Activated CD8-positive, alpha-beta T cell treated with anti-CD3 and anti-CD28 coated beads, Interleukin-2, amount 10 ng/mL, durations not matched to agents 7 days and 5 days (primary cell): Measurements from ENCODE around the gene ARFIP1. TPM values are rescaled to one million over a fixed set of nuclear protein-coding genes. Genes with fewer than 3 reads are reported as not detected.

Source experiments
- ATAC-seq: fragments of 150-1000 bp; cut with Tn5 transposase; one replicate; pipeline ENCODE4 v1.10.0; 2021; ENCODE audit warnings: moderate library complexity
- CTCF ChIA-PET: fragments of 350-600 bp; sonication (Branson Sonifier 250); formaldehyde crosslinking; loops from one replicate; lab custom pipeline; 2021; ENCODE audit warnings: antibody characterized with exemption; lab: Charles Lee
- POLR2A ChIA-PET: fragments of 350-600 bp; sonication (Branson Sonifier 250); formaldehyde crosslinking; loops from one replicate; lab custom pipeline; 2021; ENCODE audit warnings: antibody characterized with exemption; lab: Charles Lee
- DNase-seq: peaks from one replicate; pipeline ENCODE4 v3.0.0-alpha.2; 2020
- H3K27ac Mint-ChIP-seq: one replicate; pipeline ENCODE4 v1.8.0; 2021; ENCODE audit warnings: mild to moderate bottlenecking, mixed read lengths
- H3K27me3 Mint-ChIP-seq: one replicate; pipeline ENCODE4 v1.8.0; 2021; ENCODE audit warnings: low read depth, mixed read lengths
- H3K36me3 Mint-ChIP-seq: one replicate; pipeline ENCODE4 v1.8.0; 2021; ENCODE audit warnings: low read depth, mixed read lengths
- H3K4me1 Mint-ChIP-seq: one replicate; pipeline ENCODE4 v1.8.0; 2021; ENCODE audit warnings: low read depth, mixed read lengths
- H3K4me3 Mint-ChIP-seq: one replicate; pipeline ENCODE4 v1.8.0; 2021; ENCODE audit warnings: mild to moderate bottlenecking, mixed read lengths
- H3K9me3 Mint-ChIP-seq: one replicate; pipeline ENCODE4 v1.8.0; 2022; ENCODE audit warnings: mixed read lengths; ENCODE audit not compliant: insufficient read depth
- total RNA-seq, 2 experiments: library from RNA; stranded (reverse); gene quantifications; one replicate each; pipeline ENCODE4 v1.2.3, GENCODE V29; 2021

The ARFIP1 gene
- total RNA-seq, 2 experiments from 2014 or later: 20.3 to 20.5 TPM

DNA sequence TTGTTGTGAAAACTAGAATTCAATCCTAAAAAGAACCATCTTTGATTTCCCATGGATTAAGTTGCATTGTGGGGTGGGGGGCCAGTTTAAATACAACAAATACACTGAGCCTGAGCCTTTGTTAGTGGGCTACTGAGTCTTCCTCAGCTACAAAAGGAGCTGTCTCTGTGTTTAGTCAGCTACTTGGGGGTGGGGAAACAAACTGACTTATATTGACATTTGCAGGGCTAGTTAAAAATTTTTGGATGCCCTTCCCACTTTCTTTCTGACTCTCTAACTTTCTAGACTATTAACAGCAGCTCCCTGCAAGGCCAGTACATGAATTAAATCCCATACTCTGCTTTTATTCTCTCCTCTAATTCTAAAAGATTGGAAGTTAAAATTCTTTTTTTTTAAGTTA, 123.9 kb downstream of the ARFIP1 start:
- no peaks in the 10 kb centered on the region for H3K27me3 Mint-ChIP-seq
- H3K36me3 Mint-ChIP-seq: peaks cover 7% of the 10 kb centered on the region
- H3K9me3 Mint-ChIP-seq: no peaks in the 10 kb centered on the region
- no peak for DNase-seq
- ChIA-PET CTCF (no interaction called here), POLR2A (no interaction called here)
- no peak overlapping the region for H3K27ac Mint-ChIP-seq
- H3K4me3 Mint-ChIP-seq: no peak overlapping the region
- H3K4me1 Mint-ChIP-seq: no peaks in the 10 kb centered on the region
- no peak for ATAC-seq

DNA sequence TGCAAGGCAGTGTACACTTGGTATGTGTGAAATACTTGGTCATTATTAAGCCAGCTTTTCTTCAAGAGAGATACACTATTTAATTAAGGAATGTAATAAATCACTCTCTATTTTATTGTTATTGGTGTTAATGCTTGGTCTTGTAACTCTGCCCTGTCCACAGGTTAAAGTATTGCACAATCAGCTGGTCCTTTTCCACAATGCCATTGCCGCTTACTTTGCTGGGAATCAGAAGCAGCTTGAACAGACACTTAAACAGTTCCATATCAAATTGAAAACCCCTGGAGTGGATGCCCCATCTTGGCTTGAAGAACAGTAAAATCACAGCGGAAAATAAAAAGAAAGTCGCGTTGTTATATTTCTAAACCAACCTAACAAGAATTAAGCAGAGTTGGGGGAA, 130.1 kb downstream of the ARFIP1 start:
- ChIA-PET POLR2A (no interaction called here), CTCF (interaction anchor here (1.1 kb wide), 1 partner anchor 218 kb away, joined by 3 read pairs; no protein-coding TSS in a partner anchor)
- no peak overlapping the region for H3K4me3 Mint-ChIP-seq
- no peaks in the 10 kb centered on the region for H3K27me3 Mint-ChIP-seq
- peaks cover 9% of the 10 kb centered on the region for H3K36me3 Mint-ChIP-seq
- H3K27ac Mint-ChIP-seq: no peak overlapping the region
- ATAC-seq (no peak), DNase-seq (no peak)
- H3K4me1 Mint-ChIP-seq: no peaks in the 10 kb centered on the region
- no peaks in the 10 kb centered on the region for H3K9me3 Mint-ChIP-seq

DNA sequence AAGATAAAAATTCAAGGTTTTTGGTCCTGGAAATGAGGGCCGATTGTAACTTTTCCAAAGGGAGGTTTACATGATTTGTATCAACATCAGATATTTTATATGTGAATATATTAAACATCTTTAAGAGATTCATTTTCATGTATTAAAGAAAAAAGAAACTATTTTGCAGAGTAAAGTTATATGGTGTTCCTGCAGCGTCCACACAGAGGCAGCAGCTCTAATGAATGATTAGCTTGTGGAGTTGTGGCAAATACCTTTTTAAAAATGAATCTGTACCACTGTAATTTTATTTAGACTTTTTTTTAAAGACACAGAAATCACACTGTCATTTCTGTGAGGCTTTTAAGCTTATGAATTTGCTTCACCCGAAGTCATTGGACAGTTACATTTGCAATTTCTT, 130.8 kb downstream of the ARFIP1 start:
- DNase-seq: no peak
- ChIA-PET CTCF (interaction anchor here (1.1 kb wide), 1 partner anchor 217 kb away, joined by 3 read pairs; no protein-coding TSS in a partner anchor), POLR2A (no interaction called here)
- H3K27ac Mint-ChIP-seq: no peak overlapping the region
- peaks cover 9% of the 10 kb centered on the region for H3K36me3 Mint-ChIP-seq
- ATAC-seq: no peak
- no peaks in the 10 kb centered on the region for H3K27me3 Mint-ChIP-seq
- no peak overlapping the region for H3K4me3 Mint-ChIP-seq
- H3K9me3 Mint-ChIP-seq: no peaks in the 10 kb centered on the region
- H3K4me1 Mint-ChIP-seq: no peaks in the 10 kb centered on the region

DNA sequence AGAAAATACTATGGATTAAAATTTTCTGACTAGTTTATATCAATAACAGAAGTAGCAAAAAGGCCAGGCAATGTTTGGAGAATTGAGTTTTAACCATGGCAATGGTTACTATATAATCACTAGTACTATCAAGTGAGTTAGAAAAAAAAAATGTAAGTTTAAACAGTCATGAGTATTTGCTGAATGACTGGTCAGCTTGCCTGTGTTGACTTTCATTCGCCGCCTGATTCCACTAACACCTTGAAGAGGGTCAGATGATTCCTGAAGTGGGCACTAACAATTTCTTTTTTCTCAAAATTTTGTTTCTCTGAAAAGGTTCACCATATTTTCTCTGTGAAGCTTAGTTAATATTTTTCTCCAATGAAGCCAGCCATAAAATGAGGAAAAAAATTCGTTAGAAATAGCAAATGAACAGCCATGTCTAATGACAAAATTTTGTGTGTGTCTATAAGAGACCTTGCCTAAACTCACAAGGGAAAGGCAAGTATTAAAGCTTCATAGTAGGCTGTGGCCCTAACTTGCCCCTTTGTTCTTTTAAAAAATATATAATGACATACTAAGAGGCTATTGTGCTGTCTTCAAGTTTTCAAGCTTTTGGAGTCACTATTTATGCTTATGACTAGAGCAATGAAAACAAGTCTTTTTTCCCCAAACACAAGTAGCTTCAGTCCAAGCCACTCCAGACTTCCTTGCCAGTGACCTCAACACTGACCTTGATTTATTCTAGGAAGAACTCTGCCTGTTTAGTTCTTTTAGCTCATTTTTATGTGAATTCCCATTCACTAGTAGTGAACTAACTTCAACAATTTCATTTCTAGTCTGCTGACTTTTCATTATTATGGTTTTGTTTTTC, 138.0 kb downstream of the ARFIP1 start:
- no peak overlapping the region for H3K27ac Mint-ChIP-seq
- no peak for ATAC-seq
- ChIA-PET POLR2A (no interaction called here), CTCF (interaction anchor here (1.0 kb wide), 1 partner anchor 168 kb away, joined by 3 read pairs; no protein-coding TSS in a partner anchor)
- no peak for DNase-seq
- H3K36me3 Mint-ChIP-seq: peaks cover 9% of the 10 kb centered on the region
- H3K4me1 Mint-ChIP-seq: no peaks in the 10 kb centered on the region
- no peaks in the 10 kb centered on the region for H3K27me3 Mint-ChIP-seq
- H3K9me3 Mint-ChIP-seq: peaks cover 23% of the 10 kb centered on the region
- H3K4me3 Mint-ChIP-seq: no peak overlapping the region

DNA sequence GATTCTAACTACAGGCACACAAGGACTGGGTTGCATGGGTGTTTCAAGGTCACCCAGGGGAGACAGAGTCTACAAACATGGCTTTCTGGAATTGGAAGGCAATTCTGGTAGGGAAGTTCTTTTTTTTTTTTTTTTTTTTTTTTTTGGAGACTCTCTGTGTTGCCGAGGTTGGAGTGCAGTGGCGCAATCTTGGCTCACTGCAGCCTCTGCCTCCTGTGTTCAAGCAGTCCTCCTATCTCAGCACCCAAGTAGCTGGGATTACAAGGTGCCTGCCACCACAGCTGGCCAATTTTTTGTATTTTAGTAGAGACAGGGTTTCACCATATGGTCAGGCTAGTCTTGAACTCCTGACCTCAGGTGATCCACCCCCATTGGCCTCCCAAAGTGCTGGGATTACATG, 140.1 kb downstream of the ARFIP1 start:
- ChIA-PET CTCF (no interaction called here), POLR2A (no interaction called here)
- ATAC-seq (no peak), DNase-seq (no peak)
- Mint-ChIP-seq H3K27me3 (peaks cover 2% of the 10 kb centered on the region), H3K36me3 (peaks cover 9% of the 10 kb centered on the region), H3K4me3 (no peak overlapping the region), H3K27ac (no peak overlapping the region), H3K9me3 (peaks cover 23% of the 10 kb centered on the region), H3K4me1 (no peaks in the 10 kb centered on the region)

DNA sequence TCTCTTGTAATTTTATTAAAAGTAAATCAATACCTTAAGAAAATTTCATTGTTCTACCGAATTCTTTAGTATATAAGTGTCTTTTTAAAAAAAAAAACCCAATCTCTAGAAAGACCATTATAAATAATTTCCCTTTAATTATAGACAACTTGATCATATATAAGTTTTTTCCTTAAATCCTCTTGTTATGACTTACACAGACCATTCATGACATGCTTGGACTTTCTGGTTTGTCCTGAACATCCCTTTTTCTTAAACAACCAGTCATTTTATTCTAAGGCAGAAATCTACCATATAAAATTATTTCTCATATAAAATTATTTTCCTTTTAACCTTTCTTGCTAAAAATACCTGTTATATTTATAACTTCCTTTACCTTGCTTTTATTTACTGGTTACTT, 141.0 kb downstream of the ARFIP1 start:
- CTCF ChIA-PET: no interaction called here
- Mint-ChIP-seq H3K4me1 (no peaks in the 10 kb centered on the region), H3K36me3 (peaks cover 9% of the 10 kb centered on the region), H3K4me3 (no peak overlapping the region), H3K27me3 (peaks cover 2% of the 10 kb centered on the region), H3K27ac (no peak overlapping the region), H3K9me3 (peaks cover 23% of the 10 kb centered on the region)
- ATAC-seq: no peak
- POLR2A ChIA-PET: no interaction called here
- DNase-seq: no peak

DNA sequence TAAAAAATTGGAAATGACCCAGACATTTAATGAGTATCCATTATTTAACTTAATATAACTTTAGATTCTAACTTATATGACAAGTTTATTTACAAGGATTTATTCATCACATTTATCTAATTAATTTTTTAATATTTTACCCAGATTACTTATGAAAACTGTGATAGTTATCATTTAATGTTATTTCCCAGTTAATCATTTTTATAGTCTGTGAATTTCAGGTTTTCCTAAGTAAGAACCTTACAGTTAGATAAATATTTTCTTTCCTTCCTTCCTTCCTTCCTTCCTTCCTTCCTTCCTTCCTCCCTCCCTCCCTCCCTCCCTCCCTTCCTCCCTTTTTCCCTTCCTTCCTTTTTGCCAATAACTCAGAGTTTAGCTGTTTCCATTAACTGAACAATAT, 141.5 kb downstream of the ARFIP1 start:
- ATAC-seq (no peak), DNase-seq (no peak)
- ChIA-PET CTCF (no interaction called here), POLR2A (no interaction called here)
- Mint-ChIP-seq H3K4me1 (no peaks in the 10 kb centered on the region), H3K4me3 (no peak overlapping the region), H3K27ac (no peak overlapping the region), H3K9me3 (peaks cover 23% of the 10 kb centered on the region), H3K36me3 (peaks cover 9% of the 10 kb centered on the region), H3K27me3 (peaks cover 2% of the 10 kb centered on the region)

DNA sequence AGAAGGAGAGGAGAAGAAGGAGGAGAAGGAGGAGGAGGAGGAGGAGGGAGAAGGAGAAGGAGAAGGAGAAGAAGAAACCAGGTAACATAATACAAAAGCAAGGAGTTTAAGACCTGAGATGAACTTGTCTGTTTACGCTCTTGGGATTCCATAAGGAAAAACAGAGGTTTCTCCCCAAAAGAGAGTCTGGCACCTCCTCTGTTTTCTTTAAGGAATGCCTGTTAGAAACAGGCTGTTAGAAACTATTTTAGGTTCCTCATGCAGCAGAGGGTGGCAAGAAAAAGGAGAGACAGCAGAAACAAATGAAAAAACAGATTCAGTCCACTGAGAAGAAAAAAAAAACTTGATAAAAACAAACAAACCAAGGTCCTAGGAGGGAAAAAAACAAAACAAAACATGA, 146.1 kb downstream of the ARFIP1 start:
- no peak overlapping the region for H3K4me3 Mint-ChIP-seq
- no peaks in the 10 kb centered on the region for H3K36me3 Mint-ChIP-seq
- H3K27ac Mint-ChIP-seq: no peak overlapping the region
- peaks cover 15% of the 10 kb centered on the region for H3K27me3 Mint-ChIP-seq
- ChIA-PET POLR2A (no interaction called here), CTCF (no interaction called here)
- H3K9me3 Mint-ChIP-seq: peaks cover 8% of the 10 kb centered on the region
- peaks cover 9% of the 10 kb centered on the region for H3K4me1 Mint-ChIP-seq
- ATAC-seq (no peak), DNase-seq (no peak)

DNA sequence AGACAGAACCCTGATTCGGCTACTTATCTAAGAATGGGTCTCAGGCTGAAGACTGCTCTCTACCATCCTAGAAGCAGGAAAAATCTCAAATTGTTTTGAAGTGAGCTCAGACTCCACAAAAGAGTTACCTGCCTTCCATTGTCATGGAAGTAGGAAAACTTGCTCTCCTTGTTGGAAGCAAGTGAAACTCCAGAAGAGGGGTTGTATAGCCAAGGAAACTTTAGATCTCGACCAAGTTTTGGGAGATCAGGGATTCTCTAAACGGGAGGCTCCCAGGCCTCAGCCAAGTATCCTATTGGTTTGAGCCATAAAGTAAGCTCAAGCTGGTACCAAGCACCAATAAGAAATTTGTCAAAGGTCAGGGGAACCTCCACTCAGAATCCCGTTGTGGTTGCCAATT, 147.2 kb downstream of the ARFIP1 start:
- Mint-ChIP-seq H3K27ac (no peak overlapping the region), H3K36me3 (no peaks in the 10 kb centered on the region), H3K27me3 (peaks cover 20% of the 10 kb centered on the region), H3K4me1 (peaks cover 9% of the 10 kb centered on the region), H3K9me3 (peaks cover under 1% of the 10 kb centered on the region), H3K4me3 (no peak overlapping the region)
- ATAC-seq (no peak), DNase-seq (no peak)
- CTCF ChIA-PET: no interaction called here
- POLR2A ChIA-PET: interaction anchor here (0.6 kb wide), 1 partner anchor 395 kb away, joined by 3 read pairs; no protein-coding TSS in a partner anchor

DNA sequence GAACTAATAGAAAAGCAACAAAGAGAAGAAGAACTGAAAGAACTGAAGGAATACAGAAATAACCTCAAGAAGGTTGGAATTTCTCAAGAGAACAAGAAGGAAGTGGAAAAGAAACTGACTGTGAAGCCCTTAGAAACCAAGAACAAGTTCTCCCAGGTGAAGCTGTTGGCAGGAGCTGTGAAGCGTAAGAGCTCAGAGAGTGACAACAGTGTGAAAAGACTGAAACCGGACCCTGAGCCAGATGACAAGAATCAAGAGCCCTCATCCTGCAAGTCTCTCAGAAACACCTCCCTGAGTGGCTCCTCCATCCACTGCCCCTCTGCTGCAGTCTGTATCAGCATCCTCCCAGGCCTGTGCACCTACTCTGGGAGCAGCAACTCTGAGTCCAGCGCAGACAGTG, 148.0 kb downstream of the ARFIP1 start:
- CTCF ChIA-PET: no interaction called here
- Mint-ChIP-seq H3K36me3 (no peaks in the 10 kb centered on the region), H3K27me3 (peaks cover 22% of the 10 kb centered on the region), H3K4me1 (peaks cover 9% of the 10 kb centered on the region), H3K4me3 (no peak overlapping the region), H3K27ac (no peak overlapping the region), H3K9me3 (no peaks in the 10 kb centered on the region)
- DNase-seq (no peak), ATAC-seq (no peak)
- POLR2A ChIA-PET: no interaction called here

DNA sequence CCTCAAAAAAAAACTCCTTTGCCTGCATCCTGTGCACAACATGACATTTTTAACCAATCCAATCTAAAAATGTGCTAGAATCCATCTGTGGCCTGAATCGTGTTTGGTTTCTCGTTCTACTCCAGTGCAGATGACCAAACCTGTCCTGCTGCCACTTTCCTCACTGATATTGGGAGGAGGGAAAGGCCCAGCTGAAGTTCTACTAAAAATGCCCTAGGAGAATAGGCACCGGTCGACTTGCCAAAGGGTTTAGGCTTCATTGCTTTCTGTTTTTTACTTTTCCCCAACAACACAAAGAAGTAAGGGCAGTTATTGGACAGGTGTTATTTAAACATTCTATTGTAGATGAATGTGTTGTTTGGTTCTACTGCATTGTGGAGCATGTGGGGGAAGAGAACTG, 148.5 kb downstream of the ARFIP1 start:
- ChIA-PET POLR2A (no interaction called here), CTCF (no interaction called here)
- H3K9me3 Mint-ChIP-seq: no peaks in the 10 kb centered on the region
- H3K27me3 Mint-ChIP-seq: peaks cover 27% of the 10 kb centered on the region
- ATAC-seq (no peak), DNase-seq (no peak)
- H3K36me3 Mint-ChIP-seq: no peaks in the 10 kb centered on the region
- no peak overlapping the region for H3K27ac Mint-ChIP-seq
- no peak overlapping the region for H3K4me3 Mint-ChIP-seq
- H3K4me1 Mint-ChIP-seq: peaks cover 9% of the 10 kb centered on the region

DNA sequence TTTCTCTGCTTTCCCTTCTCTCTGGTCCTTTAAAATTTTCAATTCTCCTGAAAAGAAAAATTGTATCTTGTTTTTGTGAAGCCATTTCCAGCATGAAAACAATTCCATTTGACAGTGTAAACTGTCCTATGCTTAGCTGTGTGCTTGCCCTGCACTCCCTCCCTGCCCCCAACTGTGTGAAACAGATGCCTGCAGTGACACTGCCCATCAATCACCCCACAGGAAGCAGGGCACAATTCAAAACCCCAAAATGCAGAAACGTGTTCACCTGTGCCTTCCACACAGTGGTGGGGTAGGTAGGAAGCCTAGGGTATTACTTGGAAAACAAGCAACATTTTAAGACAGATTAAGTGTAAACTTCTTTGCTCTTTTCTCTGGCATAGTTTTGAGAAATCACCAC, 150.1 kb downstream of the ARFIP1 start:
- DNase-seq (no peak), ATAC-seq (no peak)
- Mint-ChIP-seq H3K36me3 (no peaks in the 10 kb centered on the region), H3K4me1 (peaks cover 9% of the 10 kb centered on the region), H3K27ac (no peak overlapping the region), H3K9me3 (no peaks in the 10 kb centered on the region), H3K27me3 (peaks cover 39% of the 10 kb centered on the region), H3K4me3 (no peak overlapping the region)
- ChIA-PET CTCF (interaction anchor here (0.8 to 2.4 kb wide), 2 partner anchors 14 to 182 kb away, joined by 3 to 6 read pairs; no protein-coding TSS in a partner anchor), POLR2A (no interaction called here)
